Activated B cell treated with CpG ODN at 0.5 μM for 24 hours (primary cell): ENCODE data around the gene HOXA10. TPM values are rescaled to one million over a fixed set of nuclear protein-coding genes. Genes with fewer than 3 reads are reported as not detected.

Experiments
- ATAC-seq: fragments of 200-7000 bp; cut with Tn5 transposase; one replicate; pipeline ENCODE4 v1.10.0; 2021; ENCODE audit warnings: low read depth, mild to moderate bottlenecking, moderate library complexity
- CTCF ChIA-PET: fragments of 350-600 bp; sonication (Branson Sonifier 250); formaldehyde crosslinking; loops from one replicate; lab custom pipeline; 2021; ENCODE audit warnings: antibody characterized with exemption; lab: Charles Lee
- POLR2A ChIA-PET: fragments of 350-600 bp; sonication (Branson Sonifier 250); formaldehyde crosslinking; loops from one replicate; lab custom pipeline; 2021; ENCODE audit warnings: antibody characterized with exemption; lab: Charles Lee
- DNase-seq: peaks from one replicate; pipeline ENCODE4 v3.0.0; 2022
- H3K27ac Mint-ChIP-seq: one replicate; pipeline ENCODE4 v1.8.0; 2020; ENCODE audit warnings: mixed read lengths
- H3K27me3 Mint-ChIP-seq: one replicate; pipeline ENCODE4 v1.8.0; 2021; ENCODE audit warnings: mixed read lengths
- H3K36me3 Mint-ChIP-seq: one replicate; pipeline ENCODE4 v1.8.0; 2021; ENCODE audit warnings: low read depth, mixed read lengths
- H3K4me1 Mint-ChIP-seq: one replicate; pipeline ENCODE4 v1.8.0; 2021; ENCODE audit warnings: mixed read lengths
- H3K4me3 Mint-ChIP-seq: one replicate; pipeline ENCODE4 v1.8.0; 2020; ENCODE audit warnings: mild to moderate bottlenecking, mixed read lengths
- H3K9me3 Mint-ChIP-seq: one replicate; pipeline ENCODE4 v1.8.0; 2020; ENCODE audit warnings: mixed read lengths
- intact Hi-C: fragments of 100-400 bp; cut with micrococcal nuclease; formaldehyde crosslinking; loops from one replicate; pipeline ENCODE4 v1.15.1; 2024
- total RNA-seq: library from RNA; stranded (reverse); gene quantifications from 2 replicates; pipeline ENCODE4 v1.2.3, GENCODE V29; 2022
- TF ChIP-seq, protein P1 (sequence below): fragments of 200-600 bp; IDR thresholded peaks from one replicate; pipeline ENCODE4 v1.8.0; 2022; ENCODE audit warnings: antibody characterized with exemption, mild to moderate bottlenecking

HOXA10 gene
- total RNA-seq, 1 donor from 2014 or later = 0.24 TPM

DNA sequence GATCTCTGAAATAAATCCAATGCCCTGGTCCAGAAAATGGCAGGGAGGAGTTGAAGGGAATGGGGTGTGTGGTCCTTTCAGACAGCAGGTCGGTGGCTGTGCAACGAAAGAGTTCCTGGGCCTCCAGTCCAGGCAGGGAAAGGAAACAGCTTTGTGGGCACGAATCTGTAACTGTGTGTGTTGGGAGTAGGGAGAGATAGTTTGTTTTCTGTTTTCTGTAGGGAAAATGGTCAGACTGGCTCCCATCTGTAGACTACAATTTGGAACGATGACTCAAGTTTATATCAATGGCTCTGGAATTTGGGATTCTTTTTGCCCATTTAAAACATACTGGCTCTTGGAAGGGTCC is 6.2 kb downstream of the HOXA10 start:
- H3K36me3 Mint-ChIP-seq = no peaks in the 10 kb centered on the region
- peaks cover 18% of the 10 kb centered on the region for H3K4me1 Mint-ChIP-seq
- H3K4me3 Mint-ChIP-seq = no peak overlapping the region
- DNase-seq = no peak
- intact Hi-C loops = no loop called here
- ChIA-PET POLR2A (no interaction called here), CTCF (interaction anchor here (0.9 to 2.2 kb wide), 3 partner anchors 17 to 43 kb away, joined by 3 to 8 read pairs (median 4); no protein-coding TSS in a partner anchor)
- no peaks in the 10 kb centered on the region for H3K9me3 Mint-ChIP-seq
- no peak for ATAC-seq
- peak overlapping the region; percentile 24 for H3K27ac Mint-ChIP-seq
- TF ChIP-seq, protein P1, sequence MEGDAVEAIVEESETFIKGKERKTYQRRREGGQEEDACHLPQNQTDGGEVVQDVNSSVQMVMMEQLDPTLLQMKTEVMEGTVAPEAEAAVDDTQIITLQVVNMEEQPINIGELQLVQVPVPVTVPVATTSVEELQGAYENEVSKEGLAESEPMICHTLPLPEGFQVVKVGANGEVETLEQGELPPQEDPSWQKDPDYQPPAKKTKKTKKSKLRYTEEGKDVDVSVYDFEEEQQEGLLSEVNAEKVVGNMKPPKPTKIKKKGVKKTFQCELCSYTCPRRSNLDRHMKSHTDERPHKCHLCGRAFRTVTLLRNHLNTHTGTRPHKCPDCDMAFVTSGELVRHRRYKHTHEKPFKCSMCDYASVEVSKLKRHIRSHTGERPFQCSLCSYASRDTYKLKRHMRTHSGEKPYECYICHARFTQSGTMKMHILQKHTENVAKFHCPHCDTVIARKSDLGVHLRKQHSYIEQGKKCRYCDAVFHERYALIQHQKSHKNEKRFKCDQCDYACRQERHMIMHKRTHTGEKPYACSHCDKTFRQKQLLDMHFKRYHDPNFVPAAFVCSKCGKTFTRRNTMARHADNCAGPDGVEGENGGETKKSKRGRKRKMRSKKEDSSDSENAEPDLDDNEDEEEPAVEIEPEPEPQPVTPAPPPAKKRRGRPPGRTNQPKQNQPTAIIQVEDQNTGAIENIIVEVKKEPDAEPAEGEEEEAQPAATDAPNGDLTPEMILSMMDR = no peak
- H3K27me3 Mint-ChIP-seq = peaks cover 62% of the 10 kb centered on the region

DNA sequence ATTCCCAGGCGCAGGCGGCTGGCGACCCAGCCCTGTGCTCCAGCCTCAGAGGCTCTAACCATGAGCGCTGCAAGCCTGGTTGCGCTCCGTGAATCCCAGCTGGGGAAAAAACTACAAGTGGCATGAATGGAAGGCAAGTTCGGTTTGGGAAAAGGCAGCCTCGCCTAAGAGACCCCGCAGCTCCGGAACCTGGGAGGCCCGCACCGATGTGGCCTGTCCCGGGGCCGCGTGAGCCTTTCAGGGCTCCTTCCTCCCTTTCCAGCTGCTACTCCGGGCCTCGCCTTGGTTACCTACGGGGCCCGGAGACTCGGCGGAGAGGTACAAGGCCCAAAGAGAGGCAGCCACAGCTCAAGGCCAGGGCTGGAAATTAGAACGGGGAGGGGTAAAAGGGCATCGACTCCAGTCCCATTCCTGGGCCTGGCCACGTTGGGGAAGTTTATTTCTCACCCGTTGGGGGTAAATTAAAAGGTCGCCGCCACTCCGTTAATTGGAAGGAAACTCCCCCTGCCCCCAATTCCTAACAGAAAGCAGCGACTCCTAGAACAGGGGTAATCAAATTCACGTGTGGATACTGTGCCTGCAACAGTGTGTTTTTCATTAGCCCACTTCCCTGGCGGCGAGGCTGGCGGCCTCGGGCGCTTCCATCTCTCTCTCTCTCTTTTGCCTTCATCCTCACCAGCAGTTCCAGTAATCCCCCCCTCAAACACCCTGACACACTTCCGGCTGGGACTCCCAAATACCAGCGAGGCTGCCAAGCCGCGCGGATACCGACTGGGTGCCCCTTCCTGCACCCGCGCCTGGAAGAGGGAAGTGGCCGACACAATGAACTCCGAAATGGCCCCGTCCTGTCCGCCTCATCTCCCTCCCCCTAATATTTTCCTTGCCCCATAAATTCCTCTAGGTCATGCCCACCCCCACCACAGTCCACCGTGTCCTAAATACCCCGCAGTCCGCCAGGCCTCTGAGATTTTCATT is 7.3 kb downstream of the HOXA10 start:
- TF ChIP-seq, protein P1 = no peak
- Mint-ChIP-seq H3K27me3 (peaks cover 62% of the 10 kb centered on the region), H3K36me3 (no peaks in the 10 kb centered on the region), H3K4me3 (peak overlapping the region; percentile 24), H3K9me3 (no peaks in the 10 kb centered on the region), H3K4me1 (peaks cover 13% of the 10 kb centered on the region), H3K27ac (peak overlapping the region; percentile 77)
- intact Hi-C loops = no loop called here
- DNase-seq = no peak
- no peak for ATAC-seq
- CTCF ChIA-PET = interaction anchor here (0.9 to 2.2 kb wide), 3 partner anchors 16 to 29 kb away, joined by 3 to 8 read pairs (median 3); no protein-coding TSS in a partner anchor
- POLR2A ChIA-PET = no interaction called here

DNA sequence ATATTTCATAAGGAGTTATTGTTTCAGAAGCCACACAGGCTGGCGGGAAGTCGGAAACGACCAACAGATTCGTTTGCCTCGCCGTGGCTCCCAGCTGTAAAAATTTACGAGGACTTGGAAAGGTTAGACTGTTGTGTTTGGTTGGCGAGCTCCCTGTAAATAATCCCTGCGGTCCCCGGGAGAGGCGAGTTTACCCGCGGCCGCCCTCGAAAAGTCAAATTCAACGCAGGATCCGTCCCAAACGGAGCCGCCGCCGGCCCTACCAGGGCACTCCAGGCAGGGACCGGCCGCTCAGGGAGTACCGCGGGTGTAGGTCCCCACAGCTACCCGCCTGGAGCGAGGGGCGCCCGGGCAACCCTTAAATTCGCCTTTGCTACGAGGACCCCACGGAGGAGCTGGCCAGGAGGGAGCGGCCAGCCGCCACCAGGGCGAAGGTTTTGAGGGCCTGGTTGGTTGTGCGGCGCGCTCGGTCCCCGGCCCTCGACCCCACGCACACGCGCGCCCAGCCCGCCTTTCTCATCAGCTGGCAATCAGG is 8.1 kb downstream of the HOXA10 start:
- H3K27ac Mint-ChIP-seq = peak overlapping the region; percentile 80
- ATAC-seq (no peak), DNase-seq (peak; percentile 15)
- peaks cover 57% of the 10 kb centered on the region for H3K27me3 Mint-ChIP-seq
- TF ChIP-seq, protein P1 = no peak
- H3K9me3 Mint-ChIP-seq = no peaks in the 10 kb centered on the region
- no peaks in the 10 kb centered on the region for H3K36me3 Mint-ChIP-seq
- ChIA-PET CTCF (interaction anchor here (1.0 kb wide), 1 partner anchor 30 kb away, joined by 3 read pairs; no protein-coding TSS in a partner anchor), POLR2A (no interaction called here)
- H3K4me3 Mint-ChIP-seq = no peak overlapping the region
- H3K4me1 Mint-ChIP-seq = peaks cover 12% of the 10 kb centered on the region
- intact Hi-C loops = loop anchor here (1.0 kb wide), 1 partner anchor 9 kb away; no protein-coding TSS in a partner anchor

DNA sequence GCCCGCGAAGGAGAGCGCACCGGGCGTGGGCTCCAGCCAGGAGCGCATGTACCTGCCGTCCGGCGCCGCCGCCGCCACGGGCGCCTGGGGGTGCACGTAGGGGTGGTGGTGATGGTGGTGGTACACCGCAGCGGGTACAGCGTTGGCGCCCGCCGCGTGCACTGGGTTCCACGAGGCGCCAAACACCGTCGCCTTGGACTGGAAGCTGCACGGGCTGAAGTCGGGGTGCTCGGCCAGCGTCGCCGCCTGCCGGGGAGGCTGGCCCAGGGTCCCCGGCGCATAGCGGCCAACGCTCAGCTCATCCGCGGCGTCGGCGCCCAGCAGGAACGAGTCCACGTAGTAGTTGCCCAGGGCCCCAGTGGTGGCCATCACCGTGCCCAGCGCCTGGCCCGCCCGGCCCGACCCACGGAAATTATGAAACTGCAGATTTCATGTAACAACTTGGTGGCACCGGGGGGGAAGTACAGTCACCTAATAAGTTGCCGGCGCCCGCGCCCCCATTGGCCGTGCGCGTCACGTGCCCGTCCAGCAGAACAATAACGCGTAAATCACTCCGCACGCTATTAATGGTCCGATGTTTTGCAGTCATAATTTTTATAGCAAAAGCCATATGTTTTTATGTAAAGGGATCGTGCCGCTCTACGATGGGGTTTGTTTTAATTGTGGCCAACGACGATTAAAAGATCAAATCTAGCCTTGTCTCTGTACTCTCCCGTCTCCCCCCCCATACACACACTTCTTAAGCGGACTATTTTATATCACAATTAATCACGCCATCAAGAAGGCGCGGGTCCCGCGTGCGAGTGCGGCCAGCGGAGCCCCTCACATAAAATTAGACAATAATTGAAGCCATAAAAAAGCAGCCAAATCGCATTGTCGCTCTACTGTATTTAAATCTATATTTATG is 8.8 kb downstream of the HOXA10 start, which contains the start of gene HOXA9:
Gene HOXA9 (minus strand): TSS at position 449 of the 907 bp plus-strand sequence. CDS start 80 bp downstream, at position 369.
- Mint-ChIP-seq H3K27me3 (peaks cover 56% of the 10 kb centered on the region), H3K36me3 (no peaks in the 10 kb centered on the region), H3K4me1 (peaks cover 15% of the 10 kb centered on the region), H3K27ac (peak within 1 kb of the TSS; percentile 80), H3K4me3 (no peak within 1 kb of the TSS), H3K9me3 (no peaks in the 10 kb centered on the region)
- ChIA-PET CTCF (no interaction called here), POLR2A (no interaction called here)
- DNase-seq (peak; percentile 20), ATAC-seq (no peak)
- intact Hi-C loops = loop anchor here (1.0 kb wide), 1 partner anchor 8 kb away; no protein-coding TSS in a partner anchor
- TF ChIP-seq, protein P1 = no peak
